HepG2 (cell line): ENCODE measurements around the gene KIZ. TPM values are rescaled to one million over a fixed set of nuclear protein-coding genes. Genes with fewer than 3 reads are reported as not detected.

Experiments
- ARNT2 ChIP-seq: sonication (generic); formaldehyde crosslinking; IDR thresholded peaks from 2 replicates; pipeline ENCODE4 v1.8.0; 2022; ENCODE audit warnings: mild to moderate bottlenecking, low read depth, missing genetic modification reagents, moderate library complexity
- CEBPB ChIP-seq: IDR thresholded peaks from 2 replicates; pipeline ENCODE4 v1.6.1; 2011; ENCODE audit warnings: low read depth, low read length, improper control_type of control experiment, borderline replicate concordance
- CENPT ChIP-seq: sonication (generic); formaldehyde crosslinking; IDR thresholded peaks from 2 replicates; pipeline ENCODE4 v1.8.0; 2022; ENCODE audit warnings: low read depth, mild to moderate bottlenecking, moderate library complexity, missing genetic modification reagents
- ELF4 ChIP-seq: sonication (generic); formaldehyde crosslinking; IDR thresholded peaks from 2 replicates; pipeline ENCODE4 v1.5.0; 2020; ENCODE audit warnings: missing genetic modification reagents, mild to moderate bottlenecking, moderate library complexity, borderline replicate concordance
- ETV5 ChIP-seq: IDR thresholded peaks from 2 replicates; pipeline ENCODE4 v1.6.1; 2018; ENCODE audit warnings: missing biosample characterization, missing genetic modification reagents, inconsistent platforms, borderline replicate concordance
- FLYWCH1 ChIP-seq: sonication (generic); formaldehyde crosslinking; IDR thresholded peaks from 2 replicates; pipeline ENCODE4 v1.8.1; 2023; ENCODE audit warnings: mild to moderate bottlenecking, missing genetic modification reagents
- GTF3A ChIP-seq: sonication (generic); formaldehyde crosslinking; conservative IDR thresholded peaks from 2 replicates; pipeline ENCODE4 v1.4.0; 2020; ENCODE audit warnings: mild to moderate bottlenecking, missing genetic modification reagents
- KLF6 ChIP-seq: IDR thresholded peaks from 2 replicates; pipeline ENCODE4 v1.8.0; 2016; ENCODE audit warnings: missing biosample characterization, missing genetic modification reagents
- KMT2B ChIP-seq: IDR thresholded peaks from 2 replicates; pipeline ENCODE4 v1.6.1; 2016; ENCODE audit warnings: missing genetic modification reagents, missing compliant biosample characterization
- MAF1 ChIP-seq: sonication (generic); formaldehyde crosslinking; IDR thresholded peaks from 2 replicates; pipeline ENCODE4 v1.5.0; 2020; ENCODE audit warnings: missing genetic modification reagents, borderline replicate concordance
- MIER2 ChIP-seq: IDR thresholded peaks from 2 replicates; pipeline ENCODE4 v1.6.1; 2016; ENCODE audit warnings: missing biosample characterization, missing genetic modification reagents
- PAX8 ChIP-seq: sonication (generic); formaldehyde crosslinking; IDR thresholded peaks from 2 replicates; pipeline ENCODE4 v1.8.0; 2022; ENCODE audit warnings: mild to moderate bottlenecking, missing genetic modification reagents, borderline replicate concordance
- RARG ChIP-seq: sonication (generic); formaldehyde crosslinking; IDR thresholded peaks from 2 replicates; pipeline ENCODE4 v1.4.0; 2020; ENCODE audit warnings: low read depth, mild to moderate bottlenecking, missing genetic modification reagents
- RBM22 ChIP-seq: fragments of 200-400 bp; formaldehyde crosslinking; optimal IDR thresholded peaks from 2 replicates; pipeline ENCODE3; 2017; ENCODE audit warnings: mild to moderate bottlenecking, low read length, moderate library complexity
- RBM39 ChIP-seq: fragments of 200-400 bp; formaldehyde crosslinking; IDR thresholded peaks from one replicate; pipeline ENCODE4 v1.6.1; 2018; ENCODE audit warnings: antibody characterized with exemption, mild to moderate bottlenecking, low read depth, low read length; ENCODE audit not compliant: poor library complexity, severe bottlenecking
- TP53 ChIP-seq: sonication (generic); formaldehyde crosslinking; conservative IDR thresholded peaks from 2 replicates; pipeline ENCODE4 v1.4.0; 2020; ENCODE audit warnings: missing genetic modification reagents
- ZFP36L1 ChIP-seq: sonication (generic); formaldehyde crosslinking; IDR thresholded peaks from 2 replicates; pipeline ENCODE4 v1.8.0; 2022; ENCODE audit warnings: mild to moderate bottlenecking, missing genetic modification reagents, moderate library complexity
- ZFP82 ChIP-seq: sonication (generic); formaldehyde crosslinking; IDR thresholded peaks from 2 replicates; pipeline ENCODE4 v1.5.1; 2020; ENCODE audit warnings: mild to moderate bottlenecking, missing genetic modification reagents, borderline replicate concordance
- ZFY ChIP-seq: sonication (generic); formaldehyde crosslinking; IDR thresholded peaks from 2 replicates; pipeline ENCODE4 v1.4.0; 2020; ENCODE audit warnings: missing genetic modification reagents
- ZKSCAN1 ChIP-seq: fragments of 150-350 bp; IDR thresholded peaks from 2 replicates; pipeline ENCODE4 v1.6.1; 2014; ENCODE audit warnings: low read length
- ZNF20 ChIP-seq: sonication (generic); formaldehyde crosslinking; IDR thresholded peaks from 2 replicates; pipeline ENCODE4 v1.4.0; 2020; ENCODE audit warnings: mild to moderate bottlenecking, moderate library complexity, missing genetic modification reagents
- ZNF275 ChIP-seq: sonication (generic); formaldehyde crosslinking; IDR thresholded peaks from 2 replicates; pipeline ENCODE4 v1.8.0; 2022; ENCODE audit warnings: missing genetic modification reagents, mild to moderate bottlenecking, inconsistent platforms, borderline replicate concordance
- ZNF431 ChIP-seq: sonication (generic); formaldehyde crosslinking; IDR thresholded peaks from 2 replicates; pipeline ENCODE4 v1.9.0; 2022; ENCODE audit warnings: missing genetic modification reagents, low read depth, mild to moderate bottlenecking, borderline replicate concordance
- ZNF570 ChIP-seq: sonication (generic); formaldehyde crosslinking; IDR thresholded peaks from 2 replicates; pipeline ENCODE4 v1.4.0; 2020; ENCODE audit warnings: mild to moderate bottlenecking, missing genetic modification reagents, borderline replicate concordance
- ZNF589 ChIP-seq: sonication (generic); formaldehyde crosslinking; conservative IDR thresholded peaks from 2 replicates; pipeline ENCODE4 v1.8.0; 2022; ENCODE audit warnings: mild to moderate bottlenecking, moderate library complexity, missing genetic modification reagents
- ZNF703 ChIP-seq: sonication (generic); formaldehyde crosslinking; IDR thresholded peaks from 2 replicates; pipeline ENCODE4 v1.5.1; 2020; ENCODE audit warnings: missing genetic modification reagents, mild to moderate bottlenecking, moderate library complexity, borderline replicate concordance
- ZNF724P ChIP-seq: sonication (generic); formaldehyde crosslinking; IDR thresholded peaks from 2 replicates; pipeline ENCODE4 v1.8.0; 2022; ENCODE audit warnings: missing genetic modification reagents, borderline replicate concordance
- ZSCAN21 ChIP-seq: sonication (generic); formaldehyde crosslinking; IDR thresholded peaks from 2 replicates; pipeline ENCODE4 v1.8.0; 2022; ENCODE audit warnings: mild to moderate bottlenecking, missing genetic modification reagents, moderate library complexity, borderline replicate concordance
- ZSCAN25 ChIP-seq: sonication (generic); formaldehyde crosslinking; IDR thresholded peaks from 2 replicates; pipeline ENCODE4 v1.8.0; 2022; ENCODE audit warnings: mild to moderate bottlenecking, missing genetic modification reagents
- polyA plus RNA-seq, 8 experiments: library from polyadenylated mRNA; depleted of rRNA in 3 of 8; stranded (reverse) in 7 of 8; unstranded in 1 of 8; fragments of >200 nt; fragmentation: Illumina TruSeq in 4 of 8; extraction: Trizol in 4 of 8; gene quantifications; 2 replicates each; pipeline versions ENCODE4 v1.2.1 to v1.2.3, GENCODE V29; 2011 to 2016; ENCODE audit warnings: low read depth in 4 of 8, missing spikeins in 1 of 8, mixed read lengths in 1 of 8; ENCODE audit not compliant: insufficient read depth in 1 of 8
- total RNA-seq, 5 experiments: library from RNA; depleted of rRNA; stranded (reverse); fragments of >200 nt; fragmentation: Illumina TruSeq; extraction: Trizol; gene quantifications; 2 replicates each; pipeline ENCODE4 v1.2.3, GENCODE V29; 2016; ENCODE audit warnings: low read depth in 1 of 5
- TF ChIP-seq, protein P1 (sequence below): IDR thresholded peaks from 2 replicates; pipeline ENCODE4 v1.6.1; 2016; ENCODE audit warnings: low read depth, control low read depth

Gene KIZ
- total and polyA plus RNA-seq, 2 of the 13 experiments (the other 11 are each of a cell fraction or from before 2014, with no cell fraction given): 46.3 to 114 TPM

- TF ChIP-seq ZSCAN25 (CRISPR knock-in tag): peak; percentile 73; the same call in 1 of the 2 replicates
- TF ChIP-seq ZNF275 (CRISPR knock-in tag): no peak
- peak; percentile 64 for TF ChIP-seq ZKSCAN1
- no peak for TF ChIP-seq ZNF703 (CRISPR knock-in tag)
- TF ChIP-seq CEBPB: peak; percentile 47; the same call in 1 of the 2 replicates
- TF ChIP-seq ZNF20 (CRISPR knock-in tag): no peak
- no peak for TF ChIP-seq ZFP82 (CRISPR knock-in tag)
- peak; percentile 42; the same call in 1 of the 2 replicates for TF ChIP-seq ZNF589 (CRISPR knock-in tag)
- 0 out of 2 replicates have a peak, but pooled peaks have one; percentile 44 for TF ChIP-seq GTF3A (CRISPR knock-in tag)
- TF ChIP-seq ZNF724P (CRISPR knock-in tag): no peak
- TF ChIP-seq MIER2 (CRISPR knock-in tag): peak; percentile 75; the same call in 1 of the 2 replicates
- no peak for TF ChIP-seq MAF1
- 0 out of 2 replicates have a peak, but pooled peaks have one; percentile 84 for TF ChIP-seq KLF6 (CRISPR knock-in tag)
- no peak for TF ChIP-seq ELF4 (CRISPR knock-in tag)
- 0 out of 2 replicates have a peak, but pooled peaks have one; percentile 73 for TF ChIP-seq ZFP36L1 (CRISPR knock-in tag)
- TF ChIP-seq RARG (CRISPR knock-in tag): no peak
- TF ChIP-seq TP53 (CRISPR knock-in tag): no peak
- TF ChIP-seq FLYWCH1 (CRISPR knock-in tag): no peak
- no peak; the same call in 1 of the 2 replicates for TF ChIP-seq ZSCAN21 (CRISPR knock-in tag)
- peak; percentile 65 for TF ChIP-seq ZFY (CRISPR knock-in tag)
- TF ChIP-seq, protein P1, sequence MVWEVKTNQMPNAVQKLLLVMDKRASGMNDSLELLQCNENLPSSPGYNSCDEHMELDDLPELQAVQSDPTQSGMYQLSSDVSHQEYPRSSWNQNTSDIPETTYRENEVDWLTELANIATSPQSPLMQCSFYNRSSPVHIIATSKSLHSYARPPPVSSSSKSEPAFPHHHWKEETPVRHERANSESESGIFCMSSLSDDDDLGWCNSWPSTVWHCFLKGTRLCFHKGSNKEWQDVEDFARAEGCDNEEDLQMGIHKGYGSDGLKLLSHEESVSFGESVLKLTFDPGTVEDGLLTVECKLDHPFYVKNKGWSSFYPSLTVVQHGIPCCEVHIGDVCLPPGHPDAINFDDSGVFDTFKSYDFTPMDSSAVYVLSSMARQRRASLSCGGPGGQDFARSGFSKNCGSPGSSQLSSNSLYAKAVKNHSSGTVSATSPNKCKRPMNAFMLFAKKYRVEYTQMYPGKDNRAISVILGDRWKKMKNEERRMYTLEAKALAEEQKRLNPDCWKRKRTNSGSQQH (CRISPR knock-in tag): no peak
- TF ChIP-seq PAX8: no peak
- TF ChIP-seq RBM22: no peak
- TF ChIP-seq ARNT2 (CRISPR knock-in tag): peak; percentile 78
- TF ChIP-seq KMT2B (CRISPR knock-in tag): peak; percentile 71; the same call in 1 of the 2 replicates
- no peak for TF ChIP-seq RBM39
- no peak for TF ChIP-seq ZNF570
- TF ChIP-seq CENPT (CRISPR knock-in tag): no peak
- peak; percentile 45; the same call in 1 of the 2 replicates for TF ChIP-seq ETV5 (CRISPR knock-in tag)
- TF ChIP-seq ZNF431: no peak; the same call in 1 of the 2 replicates
Observed at GRCh38 chr20:21134883-21135493, 9.1 kb downstream of the KIZ start (continued).
